Endometrial microvascular endothelial cells (primary cell): Measurements from ENCODE around the gene MLEC. TPM values are rescaled to one million over a fixed set of nuclear protein-coding genes. Genes with fewer than 3 reads are reported as not detected.

Source experiments
- in situ Hi-C: cut with HindIII; loops from 2 replicates; pipeline ENCODE4 v1.10.0; 2017; ENCODE audit warnings: low sequenced_read_pairs, low pct_unique_long_range_greater_than_20kb; ENCODE audit errors: inconsistent ontology term
- total RNA-seq: library from RNA; depleted of rRNA; stranded (reverse); fragments of >200 nt; gene quantifications from one replicate; pipeline ENCODE4 v1.2.3, GENCODE V29; 2015; ENCODE audit errors: inconsistent ontology term

Gene MLEC
- total RNA-seq, 1 donor from 2014 or later, result 91.8 TPM

- in situ Hi-C loops, result no loop called here
Observed at GRCh38 chr12:120688527-120689071, 1.6 kb downstream of the MLEC start.

DNA sequence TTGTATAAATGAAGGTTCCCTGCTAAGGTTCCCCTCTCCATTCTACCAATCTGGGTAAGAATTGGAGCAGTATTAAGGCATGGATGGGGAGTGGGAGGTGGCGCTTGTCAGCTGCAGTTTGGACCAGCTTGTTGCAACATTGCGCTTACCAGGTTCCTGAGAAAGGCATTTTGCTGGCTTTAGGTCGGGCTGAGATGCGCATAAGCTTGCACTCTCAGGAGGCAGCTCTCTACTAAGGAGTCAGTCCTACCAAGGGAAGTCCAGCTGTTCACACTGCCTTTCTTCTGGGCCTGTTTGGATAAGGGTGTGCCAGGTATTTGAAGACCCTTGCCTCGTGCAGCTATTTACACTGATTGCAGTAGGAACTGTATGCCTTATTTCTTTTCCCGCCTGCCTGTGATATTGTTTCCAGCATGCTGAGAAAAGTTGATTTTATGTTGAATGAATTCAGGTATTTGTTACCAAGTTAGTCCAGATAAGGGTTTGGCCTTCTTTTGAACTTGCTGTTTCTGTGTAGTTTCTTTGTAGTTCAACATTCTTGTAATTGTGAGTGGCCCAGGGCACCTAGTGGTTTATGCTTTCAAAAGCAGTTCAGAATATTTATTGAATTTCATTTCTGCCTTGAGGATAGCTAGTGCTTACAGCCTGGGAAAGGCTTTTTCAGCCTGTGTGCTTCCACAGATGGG lies 2.6 kb downstream of the MLEC start:
- in situ Hi-C loops, result no loop called here

GRCh38 chr12:120690083-120690450 lies 3.1 kb downstream of the MLEC start:
- in situ Hi-C loops, result no loop called here

GRCh38 chr12:120690978-120691377 lies 4.0 kb downstream of the MLEC start:
- in situ Hi-C loops, result no loop called here

GRCh38 chr12:120692524-120693033 lies 5.6 kb downstream of the MLEC start:
- in situ Hi-C loops, result no loop called here

GRCh38 chr12:120693848-120694247 lies 6.9 kb downstream of the MLEC start:
- in situ Hi-C loops, result no loop called here

DNA sequence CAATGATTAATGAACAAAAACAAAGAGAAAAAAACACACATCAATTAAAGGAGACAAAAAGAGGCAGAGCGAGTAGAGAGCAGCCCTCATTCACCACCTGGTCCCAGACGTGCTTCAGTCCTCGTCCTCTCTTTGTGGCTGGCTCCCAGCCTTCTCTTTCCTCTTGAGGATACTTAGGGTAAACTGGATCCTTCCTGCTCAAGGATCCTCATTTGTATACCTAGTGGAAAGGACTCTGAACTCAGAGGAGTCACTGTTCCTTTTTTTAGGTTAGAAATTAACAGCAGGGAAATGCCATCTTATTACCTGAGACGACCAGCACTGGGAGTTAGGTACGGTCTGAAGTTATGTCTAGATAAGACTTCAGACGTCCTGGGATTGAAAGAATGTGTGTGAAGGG lies 9.7 kb downstream of the MLEC start:
- in situ Hi-C loops, result no loop called here

DNA sequence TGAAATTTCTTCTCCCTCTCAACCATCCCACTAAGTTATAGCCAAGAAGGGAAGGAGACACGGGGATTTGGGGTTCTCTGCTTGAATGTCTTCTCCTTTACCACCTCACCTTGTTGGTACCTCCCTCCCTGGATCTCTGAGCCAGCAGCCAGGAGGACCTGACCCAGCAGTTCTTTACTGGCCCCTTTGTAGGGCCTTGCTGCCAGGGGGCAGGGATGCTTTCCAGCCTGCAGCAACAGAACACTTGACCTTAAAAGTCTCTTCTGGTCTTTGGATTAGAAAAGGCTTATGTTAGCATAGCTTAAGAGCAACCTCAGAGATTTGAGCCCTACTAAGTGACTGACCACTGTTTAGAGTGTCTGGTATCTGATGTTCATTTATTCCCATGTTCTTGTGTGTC lies 10.4 kb downstream of the MLEC start:
- in situ Hi-C loops, result no loop called here

GRCh38 chr12:120698665-120699064 lies 11.7 kb downstream of the MLEC start:
- in situ Hi-C loops, result no loop called here

DNA sequence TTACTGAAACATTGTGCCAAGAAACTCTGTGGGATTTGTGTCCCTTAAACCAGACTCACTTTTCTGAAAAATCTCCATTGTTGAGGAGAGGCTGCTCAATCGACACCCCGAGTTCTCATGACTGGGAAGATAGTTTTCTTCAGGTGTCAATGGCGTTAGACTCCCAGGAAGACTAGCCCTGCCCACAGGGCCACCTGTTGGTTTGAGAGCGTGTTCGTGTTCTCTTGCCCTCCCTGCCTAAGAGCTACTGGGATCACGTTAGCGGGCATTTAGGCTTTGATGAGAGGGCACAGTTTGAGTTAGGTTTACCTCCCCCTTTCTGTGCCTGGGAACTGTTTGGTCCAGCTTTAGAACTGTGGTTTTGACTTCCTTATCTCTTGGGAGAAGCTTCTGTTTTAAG lies 12.6 kb downstream of the MLEC start:
- in situ Hi-C loops, result no loop called here

DNA sequence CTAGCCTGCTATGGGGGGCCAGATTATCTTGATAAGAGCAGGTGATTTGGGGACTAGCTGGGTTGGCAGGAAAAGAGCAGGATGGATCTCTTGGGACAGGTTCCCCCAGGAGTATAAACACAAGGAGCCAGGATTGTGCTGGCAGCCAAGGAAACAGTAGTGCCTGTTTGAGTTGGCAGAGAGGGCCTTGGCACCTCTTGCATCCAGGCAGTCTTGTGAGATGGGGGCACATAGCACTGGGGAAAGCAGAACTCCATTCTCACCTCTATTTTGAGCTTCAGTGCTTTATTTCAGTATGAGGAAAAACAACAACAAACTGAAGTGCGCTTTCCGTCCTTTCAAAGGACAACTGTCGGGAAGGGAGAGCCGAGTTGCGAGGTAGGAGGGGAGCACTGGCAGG lies 13.9 kb downstream of the MLEC start:
- in situ Hi-C loops, result no loop called here

DNA sequence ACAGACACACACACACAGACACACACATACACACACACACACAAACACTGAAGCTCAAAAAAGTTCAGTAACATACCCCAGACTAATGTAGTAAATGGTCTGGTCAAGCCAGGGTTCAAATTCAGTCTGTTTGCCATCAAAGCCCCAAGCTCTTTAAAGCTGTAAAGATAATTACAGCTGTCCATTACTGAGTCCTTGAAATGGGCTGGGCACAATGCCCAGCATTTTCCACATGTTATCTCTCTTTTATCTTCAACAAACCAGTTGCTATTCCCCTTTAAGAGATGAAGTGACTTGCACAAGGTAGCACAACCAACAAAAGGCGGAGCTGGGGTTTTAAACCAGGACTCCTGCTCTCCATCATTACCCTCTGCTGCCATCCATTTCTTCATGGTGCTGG lies 15.7 kb downstream of the MLEC start:
- in situ Hi-C loops, result no loop called here

- in situ Hi-C loops, result no loop called here
Observed at GRCh38 chr12:120703311-120703942, 16.5 kb downstream of the MLEC start.

DNA sequence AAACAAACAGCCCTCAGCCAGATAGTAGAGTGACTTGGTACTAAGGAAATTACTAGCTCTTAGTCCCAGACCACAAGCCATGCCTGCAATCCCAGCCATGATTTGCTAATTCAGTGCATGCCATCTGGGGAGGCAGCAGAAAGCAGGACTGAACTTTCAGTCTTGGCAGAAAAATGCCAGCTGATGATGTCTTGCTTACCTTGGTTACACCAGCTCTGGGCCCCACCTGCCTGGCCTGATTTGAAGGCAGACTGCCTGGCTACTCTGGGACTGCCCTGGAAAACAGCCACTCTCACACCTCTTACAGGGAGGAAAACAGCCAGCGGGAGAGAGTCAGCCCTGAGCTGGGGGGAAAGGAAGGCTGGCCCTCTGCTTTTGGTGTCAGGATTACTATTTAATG lies 18.7 kb downstream of the MLEC start:
- in situ Hi-C loops, result no loop called here

DNA sequence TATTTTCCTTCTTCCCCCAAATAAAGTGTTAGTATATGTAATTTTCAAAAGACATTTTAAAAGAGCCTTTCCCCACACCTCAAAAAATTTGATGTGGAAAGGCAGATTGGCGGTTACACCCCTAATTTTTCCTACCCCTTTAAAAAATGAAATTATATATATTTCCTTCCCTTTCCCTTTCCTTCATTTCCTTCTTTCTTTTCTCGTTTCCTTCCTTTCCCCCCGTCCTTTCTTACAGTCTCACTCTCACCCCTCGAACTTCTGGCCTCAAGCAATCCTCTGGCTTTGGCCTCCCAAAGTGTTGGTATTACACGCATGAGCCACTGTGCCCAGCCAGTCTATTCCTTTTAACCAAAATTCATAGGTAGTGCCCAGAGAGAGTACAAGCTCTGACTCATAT lies 19.1 kb downstream of the MLEC start:
- in situ Hi-C loops, result no loop called here

- in situ Hi-C loops, result no loop called here
Observed at GRCh38 chr12:120708651-120709050, 21.7 kb downstream of the MLEC start.

- in situ Hi-C loops, result loop anchor here (10.0 kb wide), 1 partner anchor 125 kb away; the partner anchor contains the start of gene POP5
Observed at GRCh38 chr12:120710031-120710804, 23.3 kb downstream of the MLEC start, which contains the start of gene UNC119B. TSS of gene UNC119B (plus strand) at chr12:120710458. CDS start at chr12:120710475, 17 bp downstream.

GRCh38 chr12:120710805-120711296 lies 23.9 kb downstream of the MLEC start:
- in situ Hi-C loops, result loop anchor here (10.0 kb wide), 1 partner anchor 126 kb away; the partner anchor contains the start of gene POP5

DNA sequence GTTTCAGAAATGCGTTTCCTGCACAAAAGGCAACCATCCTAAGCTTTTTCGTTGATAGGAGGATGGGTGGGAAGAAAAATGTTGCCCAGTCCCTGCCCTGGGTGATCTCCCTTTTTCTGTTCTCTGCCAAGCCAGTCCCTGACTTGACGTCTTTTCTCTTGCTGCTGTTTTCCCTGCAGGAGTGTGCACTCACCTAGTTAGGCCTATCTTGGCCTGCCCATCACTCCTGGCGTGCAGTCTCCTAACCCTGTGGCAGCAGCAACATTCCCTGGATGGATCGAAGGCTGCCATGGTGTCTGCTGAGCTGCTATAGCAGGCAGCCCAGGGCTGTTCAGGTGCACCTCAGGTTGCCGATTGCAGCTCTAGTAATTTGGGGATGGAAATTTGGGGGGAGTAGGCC lies 24.5 kb downstream of the MLEC start:
- in situ Hi-C loops, result loop anchor here (10.0 kb wide), 1 partner anchor 127 kb away; the partner anchor contains the start of gene POP5
